Neural progenitor cell (in vitro differentiated cells): ENCODE results near the gene PLA2G4F.

Experiments used
- EZH2 ChIP-seq: fragments of 200-600 bp; sonication (generic); IDR thresholded peaks from 2 replicates; pipeline ENCODE4 v1.6.1; 2017; ENCODE audit warnings: antibody characterized with exemption, mild to moderate bottlenecking, moderate library complexity
- TF ChIP-seq, protein P1 (sequence below): fragments of 200-600 bp; sonication (generic); IDR thresholded peaks from 2 replicates; pipeline ENCODE4 v1.5.1; 2017; ENCODE audit warnings: antibody characterized with exemption, mild to moderate bottlenecking

- TF ChIP-seq, protein P1, sequence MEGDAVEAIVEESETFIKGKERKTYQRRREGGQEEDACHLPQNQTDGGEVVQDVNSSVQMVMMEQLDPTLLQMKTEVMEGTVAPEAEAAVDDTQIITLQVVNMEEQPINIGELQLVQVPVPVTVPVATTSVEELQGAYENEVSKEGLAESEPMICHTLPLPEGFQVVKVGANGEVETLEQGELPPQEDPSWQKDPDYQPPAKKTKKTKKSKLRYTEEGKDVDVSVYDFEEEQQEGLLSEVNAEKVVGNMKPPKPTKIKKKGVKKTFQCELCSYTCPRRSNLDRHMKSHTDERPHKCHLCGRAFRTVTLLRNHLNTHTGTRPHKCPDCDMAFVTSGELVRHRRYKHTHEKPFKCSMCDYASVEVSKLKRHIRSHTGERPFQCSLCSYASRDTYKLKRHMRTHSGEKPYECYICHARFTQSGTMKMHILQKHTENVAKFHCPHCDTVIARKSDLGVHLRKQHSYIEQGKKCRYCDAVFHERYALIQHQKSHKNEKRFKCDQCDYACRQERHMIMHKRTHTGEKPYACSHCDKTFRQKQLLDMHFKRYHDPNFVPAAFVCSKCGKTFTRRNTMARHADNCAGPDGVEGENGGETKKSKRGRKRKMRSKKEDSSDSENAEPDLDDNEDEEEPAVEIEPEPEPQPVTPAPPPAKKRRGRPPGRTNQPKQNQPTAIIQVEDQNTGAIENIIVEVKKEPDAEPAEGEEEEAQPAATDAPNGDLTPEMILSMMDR = no peak
- no peak for TF ChIP-seq EZH2
Measured at GRCh38 chr15:42130246-42130986, 26.0 kb downstream of the PLA2G4F start.
